ENCODE data around the gene TRAFD1.

DNA sequence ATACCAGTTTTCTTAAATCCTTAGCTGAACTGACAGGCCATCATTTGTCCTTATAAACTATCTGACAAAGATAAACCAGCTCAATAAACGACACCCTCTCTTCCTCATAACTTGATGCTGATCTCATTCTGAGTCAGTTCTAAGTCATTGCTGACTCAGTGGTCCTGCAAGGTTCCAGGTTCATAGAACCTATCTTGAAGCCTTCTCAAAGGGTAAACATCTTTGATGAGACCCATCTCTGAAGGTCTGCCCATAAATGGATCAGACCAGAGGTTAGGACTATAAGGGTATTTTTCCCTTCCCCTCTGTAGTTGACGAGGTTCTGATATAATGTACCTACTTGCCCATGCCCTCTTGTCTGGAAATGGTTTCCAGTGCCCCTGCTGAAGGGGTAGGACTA, 28.7 kb upstream of the TRAFD1 start:
- TF ChIP-seq, protein P1, sequence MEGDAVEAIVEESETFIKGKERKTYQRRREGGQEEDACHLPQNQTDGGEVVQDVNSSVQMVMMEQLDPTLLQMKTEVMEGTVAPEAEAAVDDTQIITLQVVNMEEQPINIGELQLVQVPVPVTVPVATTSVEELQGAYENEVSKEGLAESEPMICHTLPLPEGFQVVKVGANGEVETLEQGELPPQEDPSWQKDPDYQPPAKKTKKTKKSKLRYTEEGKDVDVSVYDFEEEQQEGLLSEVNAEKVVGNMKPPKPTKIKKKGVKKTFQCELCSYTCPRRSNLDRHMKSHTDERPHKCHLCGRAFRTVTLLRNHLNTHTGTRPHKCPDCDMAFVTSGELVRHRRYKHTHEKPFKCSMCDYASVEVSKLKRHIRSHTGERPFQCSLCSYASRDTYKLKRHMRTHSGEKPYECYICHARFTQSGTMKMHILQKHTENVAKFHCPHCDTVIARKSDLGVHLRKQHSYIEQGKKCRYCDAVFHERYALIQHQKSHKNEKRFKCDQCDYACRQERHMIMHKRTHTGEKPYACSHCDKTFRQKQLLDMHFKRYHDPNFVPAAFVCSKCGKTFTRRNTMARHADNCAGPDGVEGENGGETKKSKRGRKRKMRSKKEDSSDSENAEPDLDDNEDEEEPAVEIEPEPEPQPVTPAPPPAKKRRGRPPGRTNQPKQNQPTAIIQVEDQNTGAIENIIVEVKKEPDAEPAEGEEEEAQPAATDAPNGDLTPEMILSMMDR (IDR thresholded peaks at IDR 0.05; ENCODE audit: borderline replicate concordance, extremely low read depth, low read length, poor library complexity, severe bottlenecking), result no peak
- TF ChIP-seq EZH2 (IDR thresholded peaks at IDR 0.05; ENCODE audit: borderline replicate concordance, low read depth, low read length, severe bottlenecking), result no peak

Data from DND-41 (cell line).